GM19035 (cell line): Measurements from ENCODE around the gene OR5D14.

Experiments used
- ATAC-seq: cut with Tn5 transposase; IDR thresholded peaks from one replicate; pipeline ENCODE4 v1.9.1; 2021; ENCODE audit not compliant: unreplicated experiment

The OR5D14 gene

DNA sequence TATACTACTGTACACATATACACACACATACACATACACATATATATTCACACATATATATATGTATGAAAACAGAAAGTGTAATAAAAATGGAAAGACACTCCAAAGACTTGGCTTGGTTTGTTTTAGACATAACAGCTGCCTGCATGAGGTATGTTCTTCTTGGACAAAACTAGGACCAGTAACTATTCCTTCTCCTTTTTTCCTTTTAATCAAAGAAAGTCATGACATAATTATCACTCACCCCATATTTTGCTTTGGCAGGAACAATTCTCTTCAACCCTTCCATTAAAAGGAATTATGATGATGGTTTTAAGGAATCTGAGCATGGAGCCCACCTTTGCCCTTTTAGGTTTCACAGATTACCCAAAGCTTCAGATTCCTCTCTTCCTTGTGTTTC lies at the start of gene OR5D14:
TSS of gene OR5D14 (plus strand) at position 301 of the 400 bp plus-strand sequence. CDS start at position 301, 0 bp downstream.
- no peak for ATAC-seq

DNA sequence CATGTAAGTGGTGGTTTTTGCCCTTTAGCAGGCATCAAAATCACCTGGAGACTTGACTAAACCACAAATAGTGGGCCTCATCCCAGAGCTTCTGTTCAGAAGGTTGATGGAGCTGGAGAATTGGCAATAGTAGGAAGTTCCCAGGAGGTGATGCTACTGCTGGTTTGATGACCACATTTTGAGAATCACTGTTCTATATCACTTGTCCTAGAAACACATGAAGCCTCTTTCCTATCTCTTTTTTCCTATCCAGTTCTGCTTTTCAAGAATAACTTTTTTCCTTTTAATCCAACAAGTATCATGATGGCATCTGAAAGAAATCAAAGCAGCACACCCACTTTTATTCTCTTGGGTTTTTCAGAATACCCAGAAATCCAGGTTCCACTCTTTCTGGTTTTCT lies 22.2 kb upstream of the OR5D14 start, which contains the start of gene OR5D13:
TSS of gene OR5D13 (plus strand) at position 301 of the 400 bp plus-strand sequence. CDS start at position 301, 0 bp downstream.
- no peak for ATAC-seq

DNA sequence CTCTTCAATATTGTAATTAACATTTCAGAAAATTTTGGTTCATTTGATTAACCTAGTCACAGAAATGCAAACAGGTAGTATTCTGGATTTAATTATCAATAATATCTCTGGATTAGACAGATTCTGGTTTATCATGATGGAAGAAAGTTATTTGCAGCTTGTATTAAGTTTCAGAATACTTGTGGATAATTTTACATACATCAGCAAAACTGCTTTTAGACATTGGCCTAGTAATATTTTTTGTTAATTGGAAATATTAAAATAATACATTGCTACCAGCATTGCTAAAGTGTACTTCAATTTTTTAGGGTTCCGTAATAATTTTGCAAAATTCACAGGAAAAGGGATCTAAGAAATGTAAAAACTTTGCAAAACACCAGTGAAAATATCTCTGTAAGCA lies 3.8 kb upstream of the OR5D14 start:
- ATAC-seq, result no peak

DNA sequence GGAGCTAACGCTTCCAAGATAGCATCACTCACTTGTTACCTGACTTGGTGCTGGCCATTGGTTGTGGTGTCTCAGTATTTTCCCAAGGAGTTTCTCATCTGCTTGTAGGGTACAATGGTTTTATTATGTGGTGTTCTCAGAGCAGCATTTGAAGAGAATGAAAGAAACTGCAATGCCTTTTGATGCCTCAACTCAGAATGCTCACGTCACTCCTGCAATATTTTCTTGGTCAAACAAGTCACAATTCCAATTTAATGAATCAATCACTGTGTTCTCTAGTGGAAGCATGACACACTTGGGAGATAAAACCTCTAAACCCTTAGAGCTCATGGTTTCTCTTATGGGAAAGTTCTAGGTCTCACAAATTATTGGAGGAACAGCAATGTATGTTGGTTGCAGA lies 2.0 kb upstream of the OR5D14 start:
- ATAC-seq, result no peak

DNA sequence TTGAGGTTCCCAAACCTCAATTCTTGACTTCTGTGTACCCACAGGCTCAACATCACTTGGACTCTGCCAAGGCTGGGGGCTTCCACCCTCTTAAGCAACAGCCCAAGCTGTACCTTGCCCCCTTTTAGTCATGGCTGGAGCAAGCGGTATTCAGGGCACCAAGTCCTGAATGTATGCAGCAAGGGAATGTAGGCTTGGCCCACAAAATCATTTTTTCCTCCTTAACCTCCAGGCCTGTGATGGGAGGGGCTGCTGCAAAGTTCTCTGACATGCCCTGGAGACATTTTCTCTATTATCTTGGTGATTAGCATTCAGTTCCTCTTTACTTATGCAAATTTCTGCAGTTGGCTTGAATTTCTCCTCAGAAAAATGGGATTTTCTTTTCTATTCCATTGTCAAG lies 10.9 kb downstream of the OR5D14 start:
- ATAC-seq, result no peak

DNA sequence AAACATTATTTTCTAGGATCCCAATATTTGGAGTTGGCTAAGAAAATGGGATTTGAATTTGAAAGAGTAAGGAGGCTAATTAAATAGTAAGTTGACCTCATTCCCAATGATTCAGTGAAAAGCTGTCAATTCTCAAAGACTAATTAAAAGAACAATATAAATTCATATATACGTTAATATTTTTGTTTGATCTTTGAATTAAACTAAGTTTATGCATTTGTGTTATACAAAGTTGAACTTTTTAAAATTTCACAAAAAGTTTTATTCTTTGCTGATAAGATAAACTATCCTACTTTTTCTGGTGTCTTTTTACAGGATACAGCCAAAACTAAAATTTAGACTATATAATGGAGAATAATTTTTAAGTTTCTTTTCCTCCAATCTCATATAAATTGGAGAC lies 15.7 kb downstream of the OR5D14 start, which contains the start of gene OR5L1:
TSS of gene OR5L1 (plus strand) at position 301 of the 400 bp plus-strand sequence. CDS start 100 bp downstream, outside the sequence.
- ATAC-seq, result no peak

DNA sequence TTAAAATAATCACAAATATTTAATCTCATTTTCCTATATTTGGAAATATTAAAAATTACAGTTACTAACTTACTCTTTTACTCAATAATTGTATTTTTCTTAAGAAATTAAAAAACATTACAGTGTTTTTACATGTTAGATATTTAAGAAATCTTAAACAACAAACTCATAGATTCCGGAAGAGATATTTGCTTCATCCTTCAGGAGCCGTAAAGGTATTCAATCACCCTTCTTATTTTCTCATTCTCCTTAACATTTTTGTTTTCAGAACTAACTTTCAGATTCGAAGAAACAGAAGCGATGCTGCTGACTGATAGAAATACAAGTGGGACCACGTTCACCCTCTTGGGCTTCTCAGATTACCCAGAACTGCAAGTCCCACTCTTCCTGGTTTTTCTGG lies 24.0 kb downstream of the OR5D14 start, which contains the start of gene OR5D18:
TSS of gene OR5D18 (plus strand) at position 301 of the 400 bp plus-strand sequence. CDS start at position 301, 0 bp downstream.
- ATAC-seq, result no peak

DNA sequence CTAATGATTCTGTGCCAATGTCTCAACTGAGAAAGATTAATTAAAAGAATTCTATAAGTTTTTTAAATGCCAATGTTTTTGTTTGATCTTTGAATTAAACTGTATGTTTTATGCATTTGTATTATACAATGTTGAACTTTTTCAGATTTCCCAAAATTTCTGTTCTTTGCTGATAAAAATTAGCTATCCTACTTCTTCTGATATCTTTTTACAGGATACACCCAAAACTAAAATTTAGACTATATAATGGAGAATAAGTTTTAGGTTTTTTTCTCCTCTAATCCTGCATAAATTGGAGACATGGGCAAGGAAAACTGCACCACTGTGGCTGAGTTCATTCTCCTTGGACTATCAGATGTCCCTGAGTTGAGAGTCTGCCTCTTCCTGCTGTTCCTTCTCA lies 31.6 kb downstream of the OR5D14 start, which contains the start of gene OR5L2:
TSS of gene OR5L2 (plus strand) at position 301 of the 400 bp plus-strand sequence. CDS start at position 301, 0 bp downstream.
- ATAC-seq, result no peak

DNA sequence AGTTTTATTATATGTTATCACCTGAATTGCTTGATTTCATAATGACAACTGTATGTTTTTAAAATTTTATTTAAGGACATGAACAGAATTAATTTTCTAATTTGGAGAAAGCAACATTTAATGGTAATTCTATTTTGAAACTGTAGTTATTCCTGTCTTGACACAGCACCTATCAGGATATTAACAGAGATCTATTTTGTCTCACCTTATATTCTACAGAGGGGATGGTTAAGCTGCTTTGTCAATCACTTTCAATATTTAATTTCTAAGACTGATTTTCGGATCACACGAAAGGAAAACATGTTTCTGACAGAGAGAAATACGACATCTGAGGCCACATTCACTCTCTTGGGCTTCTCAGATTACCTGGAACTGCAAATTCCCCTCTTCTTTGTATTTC lies 43.1 kb downstream of the OR5D14 start, which contains the start of gene OR5D16:
TSS of gene OR5D16 (plus strand) at position 301 of the 400 bp plus-strand sequence. CDS start at position 301, 0 bp downstream.
- ATAC-seq, result no peak
